Ascending aorta (tissue), 2 donors: ENCODE results near the gene UBE2H. TPM values are rescaled to one million over a fixed set of nuclear protein-coding genes. Genes with fewer than 3 reads are reported as not detected.
"Not testable (repeated sequence)": the region's sequence is repeated elsewhere in the genome, so short reads cannot be mapped to it uniquely, and the experiment has no call there.

Experiments
- DNase-seq, 2 donors: peaks; one replicate each; pipeline ENCODE4 v3.0.0-alpha.2; 2019; ENCODE audit warnings: low spot score in 2 of 2
- H3K27ac ChIP-seq, 2 donors: fragments of 200-600 bp; sonication (generic); one replicate each; pipeline ENCODE4 v1.5.1; 2016 to 2017; ENCODE audit warnings: mild to moderate bottlenecking in 1 of 2
- H3K27me3 ChIP-seq: fragments of 200-600 bp; sonication (generic); one replicate; pipeline ENCODE4 v1.5.1; 2017
- H3K36me3 ChIP-seq, 2 donors: fragments of 200-600 bp; sonication (generic); one replicate each; pipeline ENCODE4 v1.5.1; 2016
- H3K4me1 ChIP-seq, 2 donors: fragments of 200-600 bp; sonication (generic); one replicate each; pipeline ENCODE4 v1.5.1; 2016 to 2017; ENCODE audit warnings: mild to moderate bottlenecking in 1 of 2
- H3K4me3 ChIP-seq, 2 donors: fragments of 200-600 bp; sonication (generic); one replicate each; pipeline ENCODE4 v1.5.1; 2016 to 2017; ENCODE audit warnings: mild to moderate bottlenecking in 1 of 2
- H3K9me3 ChIP-seq, 2 donors: fragments of 200-600 bp; sonication (generic); one replicate each; pipeline ENCODE4 v1.5.1; 2016
- intact Hi-C: fragments of 100-400 bp; cut with DNase I; formaldehyde crosslinking; loops from one replicate; pipeline ENCODE4 v1.15.1; 2023
- total RNA-seq: library from RNA; depleted of rRNA; stranded (reverse); fragments of >200 nt; gene quantifications from one replicate; pipeline ENCODE4 v1.1.0, GENCODE V29; 2016
- TF ChIP-seq, protein P1 (sequence below), 3 experiments: fragments of 200-600 bp in 2 of 3; fragments of 450-650 bp in 1 of 3; sonication (generic) in 2 of 3; IDR thresholded peaks; one replicate each; pipeline ENCODE4 v1.5.1; 2016 to 2019; ENCODE audit warnings: antibody characterized with exemption in 3 of 3, mild to moderate bottlenecking in 1 of 3, moderate library complexity in 1 of 3

UBE2H gene
- total RNA-seq, 1 donor from 2014 or later: 83.9 TPM

DNA sequence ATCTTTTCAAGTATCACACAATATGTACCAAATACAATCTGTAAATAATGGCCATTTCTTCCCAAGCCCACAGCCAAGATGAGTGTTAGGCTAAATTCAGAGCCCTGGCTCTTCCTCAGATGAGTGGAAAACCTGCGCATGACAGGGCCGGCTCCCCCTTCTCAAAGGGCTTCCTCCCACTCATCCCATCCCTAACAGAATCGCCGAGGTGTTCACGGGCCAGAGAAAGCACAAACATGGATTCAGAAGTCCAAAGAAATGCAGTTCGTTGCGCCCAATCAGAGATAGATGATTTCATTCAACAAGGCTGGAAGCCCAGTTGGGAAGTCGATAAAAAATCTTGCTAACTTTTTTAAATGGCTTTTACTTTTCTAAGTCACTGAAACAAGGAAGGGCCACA, 121.8 kb downstream of the UBE2H start:
- Histone ChIP-seq H3K9me3 (no peaks in the 10 kb centered on the region), H3K27ac (peak overlapping the region; percentile 80 to 84), H3K36me3 (peaks cover 0 to 4% of the 10 kb centered on the region in 2 donors), H3K4me1 (peaks cover 0 to 35% of the 10 kb centered on the region in 2 donors), H3K4me3 (no peak overlapping the region), H3K27me3 (no peaks in the 10 kb centered on the region)
- DNase-seq: no peak
- TF ChIP-seq, protein P1, sequence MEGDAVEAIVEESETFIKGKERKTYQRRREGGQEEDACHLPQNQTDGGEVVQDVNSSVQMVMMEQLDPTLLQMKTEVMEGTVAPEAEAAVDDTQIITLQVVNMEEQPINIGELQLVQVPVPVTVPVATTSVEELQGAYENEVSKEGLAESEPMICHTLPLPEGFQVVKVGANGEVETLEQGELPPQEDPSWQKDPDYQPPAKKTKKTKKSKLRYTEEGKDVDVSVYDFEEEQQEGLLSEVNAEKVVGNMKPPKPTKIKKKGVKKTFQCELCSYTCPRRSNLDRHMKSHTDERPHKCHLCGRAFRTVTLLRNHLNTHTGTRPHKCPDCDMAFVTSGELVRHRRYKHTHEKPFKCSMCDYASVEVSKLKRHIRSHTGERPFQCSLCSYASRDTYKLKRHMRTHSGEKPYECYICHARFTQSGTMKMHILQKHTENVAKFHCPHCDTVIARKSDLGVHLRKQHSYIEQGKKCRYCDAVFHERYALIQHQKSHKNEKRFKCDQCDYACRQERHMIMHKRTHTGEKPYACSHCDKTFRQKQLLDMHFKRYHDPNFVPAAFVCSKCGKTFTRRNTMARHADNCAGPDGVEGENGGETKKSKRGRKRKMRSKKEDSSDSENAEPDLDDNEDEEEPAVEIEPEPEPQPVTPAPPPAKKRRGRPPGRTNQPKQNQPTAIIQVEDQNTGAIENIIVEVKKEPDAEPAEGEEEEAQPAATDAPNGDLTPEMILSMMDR (IDR thresholded peaks at IDR 0.05): no peak
- intact Hi-C loops: loop anchor here (2.0 kb wide), 3 partner anchors 14 to 122 kb away; partner anchors contain the start of gene UBE2H

DNA sequence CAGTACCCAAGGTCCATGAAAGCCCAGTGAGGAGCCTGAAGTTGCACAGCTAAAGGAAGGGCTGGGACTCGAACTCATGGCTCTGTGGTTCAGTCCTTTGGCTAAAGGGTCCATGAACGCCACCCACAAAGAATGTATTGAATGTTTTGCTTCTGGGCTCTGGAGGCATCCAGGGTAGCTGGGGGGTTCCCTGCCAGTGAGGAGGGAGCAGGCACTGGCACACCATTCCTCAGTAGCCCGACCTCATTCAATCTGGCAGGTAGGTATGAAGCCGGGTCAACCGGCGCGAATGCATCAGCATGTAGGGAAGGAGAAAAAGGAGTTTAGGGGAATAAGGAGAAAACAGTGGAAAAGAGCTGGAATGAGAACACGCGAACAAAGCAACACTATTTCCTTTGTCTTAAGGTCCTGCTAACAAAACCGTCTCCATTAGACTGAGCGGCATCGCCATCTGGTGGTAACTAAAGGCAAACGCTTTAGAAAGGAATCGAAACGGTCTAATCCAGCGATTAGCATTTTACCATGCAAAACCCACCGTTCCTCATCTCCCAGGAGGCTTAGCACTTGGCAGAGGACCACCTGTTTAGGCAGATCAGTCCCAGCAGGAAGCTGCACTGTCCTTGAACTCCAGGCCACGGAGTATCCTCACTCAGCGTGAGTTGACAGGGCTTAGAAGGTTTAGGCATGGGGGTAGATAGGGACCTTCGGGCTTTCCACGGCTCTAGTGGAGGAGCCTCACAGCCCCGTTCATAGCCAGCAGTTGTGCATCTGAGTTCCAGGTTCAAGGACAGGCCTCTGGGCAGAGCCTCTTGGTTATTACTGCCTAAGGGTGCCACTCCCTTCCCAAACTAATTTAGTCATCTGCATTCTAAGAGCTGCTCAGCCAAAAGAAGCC, 122.8 kb downstream of the UBE2H start:
- intact Hi-C loops: loop anchor here (2.0 to 10.0 kb wide), 6 partner anchors 15 to 998 kb away; partner anchors contain the start of genes FLNC, NRF1 and UBE2H
- H3K36me3 ChIP-seq: peaks cover 0 to 3% of the 10 kb centered on the region in 2 donors
- peaks cover 0 to 38% of the 10 kb centered on the region in 2 donors for H3K4me1 ChIP-seq
- H3K9me3 ChIP-seq: no peaks in the 10 kb centered on the region
- peak overlapping the region; percentile 80 to 84 for H3K27ac ChIP-seq
- H3K27me3 ChIP-seq: no peaks in the 10 kb centered on the region
- TF ChIP-seq, protein P1 (IDR thresholded peaks at IDR 0.05): peak; percentile 64 to 88 (median 75)
- peak overlapping the region in 1 of 2 donors; percentile 48 for H3K4me3 ChIP-seq
- DNase-seq: peak in 1 of 2 donors; percentile 76

DNA sequence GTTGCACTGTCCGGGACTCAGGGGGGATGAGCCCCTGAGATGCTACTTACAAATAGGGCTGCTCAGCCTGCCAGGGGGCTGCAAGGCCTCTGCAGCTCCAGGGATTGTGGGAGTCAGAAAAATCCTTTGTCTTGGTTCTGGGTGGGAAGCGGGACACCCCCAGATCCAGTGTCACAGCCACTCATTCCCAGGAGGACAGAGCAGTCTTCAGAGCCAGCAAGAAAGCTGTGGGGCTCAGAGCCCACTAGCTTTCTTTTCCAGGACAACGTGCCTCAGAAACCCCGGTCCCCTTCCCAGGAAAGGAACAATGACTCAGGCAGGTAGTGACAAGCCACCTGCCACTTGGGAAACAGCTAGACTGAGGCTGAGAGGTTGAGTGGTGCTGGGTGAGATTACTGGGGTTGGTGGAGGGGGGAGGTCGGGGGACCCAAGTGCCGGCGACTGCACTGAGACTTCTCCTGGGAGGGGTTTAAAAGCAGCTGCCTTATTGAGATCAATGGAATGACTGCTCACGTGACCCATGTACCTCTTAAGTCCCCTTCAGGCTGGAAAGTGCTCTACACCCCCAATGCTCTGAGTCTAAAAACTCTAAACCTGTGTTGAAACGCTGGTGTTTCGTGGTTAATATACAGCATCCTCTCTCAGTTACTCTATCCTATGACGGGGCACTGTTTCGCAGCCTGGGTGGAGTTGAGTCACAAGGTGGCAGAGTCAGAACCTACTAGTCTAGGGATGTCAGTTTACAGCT, 123.6 kb downstream of the UBE2H start:
- no peak for DNase-seq
- peak overlapping the region; percentile 80 to 84 for H3K27ac ChIP-seq
- TF ChIP-seq, protein P1 (IDR thresholded peaks at IDR 0.05): no peak
- H3K36me3 ChIP-seq: no peaks in the 10 kb centered on the region
- H3K27me3 ChIP-seq: no peaks in the 10 kb centered on the region
- H3K9me3 ChIP-seq: no peaks in the 10 kb centered on the region
- intact Hi-C loops: loop anchor here (5.0 to 10.0 kb wide), 3 partner anchors 217 to 997 kb away; partner anchors contain the start of genes FLNC and NRF1
- peaks cover 0 to 42% of the 10 kb centered on the region in 2 donors for H3K4me1 ChIP-seq
- no peak overlapping the region for H3K4me3 ChIP-seq

DNA sequence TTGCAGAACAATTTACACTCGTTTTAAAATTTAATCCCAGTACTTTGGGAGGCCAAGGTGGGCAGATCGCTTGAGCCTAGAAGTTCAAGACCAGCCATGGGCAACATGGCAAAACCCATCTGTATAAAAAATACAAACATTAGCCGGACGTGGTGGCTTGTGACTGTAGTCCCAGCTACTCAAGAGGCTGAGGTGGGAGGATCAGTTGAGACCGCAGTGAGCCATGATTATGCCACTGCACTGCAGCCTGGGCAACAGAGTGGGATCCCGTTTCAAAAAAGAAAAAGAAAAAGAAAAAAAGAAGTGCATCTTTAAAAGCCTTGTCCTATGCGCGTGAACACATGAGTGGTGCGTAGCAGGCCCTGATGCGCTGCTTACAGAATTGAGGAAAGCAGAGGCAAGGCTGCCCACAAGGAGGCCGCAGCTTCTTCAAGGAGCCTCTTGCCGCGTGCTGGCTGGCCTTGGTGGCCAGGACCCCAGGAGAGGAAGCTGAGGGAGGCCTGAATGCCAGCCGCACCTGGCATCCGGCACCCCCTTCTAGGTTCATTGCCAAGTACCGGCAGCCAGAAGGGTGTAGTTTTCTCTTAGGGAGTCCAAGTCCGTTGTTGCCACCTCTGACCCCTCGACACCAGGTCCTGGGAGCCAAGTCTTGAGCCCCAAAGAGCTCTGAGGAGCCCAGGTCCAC, 124.5 kb downstream of the UBE2H start:
- intact Hi-C loops: loop anchor here (5.0 to 10.0 kb wide), 3 partner anchors 216 to 996 kb away; partner anchors contain the start of genes FLNC and NRF1
- DNase-seq: no peak
- no peaks in the 10 kb centered on the region for H3K9me3 ChIP-seq
- TF ChIP-seq, protein P1 (IDR thresholded peaks at IDR 0.05): no peak
- H3K4me3 ChIP-seq: no peak overlapping the region
- H3K4me1 ChIP-seq: peaks cover 0 to 40% of the 10 kb centered on the region in 2 donors
- H3K27me3 ChIP-seq: no peaks in the 10 kb centered on the region
- peak overlapping the region; percentile 80 to 84 for H3K27ac ChIP-seq
- H3K36me3 ChIP-seq: no peaks in the 10 kb centered on the region

DNA sequence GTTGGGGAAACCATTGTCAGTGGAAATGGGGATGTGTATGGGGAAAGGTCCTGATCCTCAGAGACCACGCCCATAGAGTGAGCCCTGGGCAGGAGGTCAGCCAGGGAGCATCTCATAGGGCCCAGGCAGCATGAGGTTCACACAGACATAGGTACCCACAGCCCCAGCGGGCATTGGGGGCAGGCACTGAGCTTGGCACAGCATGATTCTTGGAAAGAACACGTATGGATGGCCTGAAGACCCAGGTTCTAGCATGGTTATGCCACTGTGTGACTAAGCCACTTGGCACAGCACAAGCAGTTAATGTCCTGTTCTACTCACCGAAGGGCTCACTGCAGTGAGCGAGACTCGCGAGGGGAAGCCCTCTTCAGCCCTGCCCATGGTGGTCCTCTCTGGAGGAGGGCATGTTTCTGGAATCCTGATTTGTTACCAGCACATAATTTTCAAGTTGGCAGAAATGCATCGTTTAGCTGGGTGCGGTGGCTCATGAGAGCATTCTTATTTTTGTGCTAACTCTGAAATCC, 125.2 kb downstream of the UBE2H start:
- Histone ChIP-seq H3K27ac (peak overlapping the region in 1 of 2 donors; percentile 19), H3K4me3 (no peak overlapping the region), H3K36me3 (no peaks in the 10 kb centered on the region), H3K27me3 (no peaks in the 10 kb centered on the region), H3K4me1 (peaks cover 0 to 37% of the 10 kb centered on the region in 2 donors), H3K9me3 (no peaks in the 10 kb centered on the region)
- TF ChIP-seq, protein P1 (IDR thresholded peaks at IDR 0.05): no peak
- no peak for DNase-seq
- intact Hi-C loops: loop anchor here (5.0 to 10.0 kb wide), 3 partner anchors 215 to 995 kb away; partner anchors contain the start of genes FLNC and NRF1

DNA sequence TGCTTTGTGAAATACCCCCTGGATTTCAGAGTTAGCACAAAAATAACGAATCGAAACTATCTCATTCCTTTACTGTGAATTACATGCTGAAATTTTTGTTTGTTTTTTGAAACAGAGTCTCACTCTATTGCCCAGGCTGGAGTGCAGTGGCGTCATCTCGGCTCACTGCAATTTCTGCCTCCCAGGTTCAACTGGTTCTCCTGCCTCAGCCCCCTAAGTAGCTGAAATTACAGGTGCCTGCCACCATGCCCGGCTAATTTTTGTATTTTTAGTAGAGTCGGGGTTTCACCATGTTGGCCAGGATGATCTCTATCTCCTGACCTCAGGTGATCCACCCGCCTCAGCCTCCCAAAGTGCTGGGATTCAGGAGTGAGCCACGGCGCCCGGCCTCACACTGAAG, 125.9 kb downstream of the UBE2H start:
- H3K27me3 ChIP-seq, H3K27ac ChIP-seq, DNase-seq: not testable (repeated sequence)

More for the DNA sequence above, 125.9 kb downstream of the UBE2H start:
- peaks cover 0 to 31% of the 10 kb centered on the region in 2 donors for H3K4me1 ChIP-seq
- intact Hi-C loops: loop anchor here (5.0 to 10.0 kb wide), 3 partner anchors 215 to 995 kb away; partner anchors contain the start of genes FLNC and NRF1
- not testable (repeated sequence) for H3K36me3 ChIP-seq, H3K9me3 ChIP-seq, H3K4me3 ChIP-seq
